Inflammatory macrophage treated with lipopolysaccharide for 4 hours (primary cell): ENCODE results near the gene ISG20.
"Not testable (repeated sequence)": the region's sequence is repeated elsewhere in the genome, so short reads cannot be mapped to it uniquely, and the experiment has no call there.

Experiments
- DNase-seq: peaks from one replicate; pipeline ENCODE4 v3.0.0-alpha.2; 2020

The ISG20 gene

GRCh38 chr15:88637436-88637835 is 1.4 kb upstream of the ISG20 start:
- no peak for DNase-seq

GRCh38 chr15:88637841-88638625 is 783 bp upstream of the ISG20 start:
- no peak for DNase-seq

DNA sequence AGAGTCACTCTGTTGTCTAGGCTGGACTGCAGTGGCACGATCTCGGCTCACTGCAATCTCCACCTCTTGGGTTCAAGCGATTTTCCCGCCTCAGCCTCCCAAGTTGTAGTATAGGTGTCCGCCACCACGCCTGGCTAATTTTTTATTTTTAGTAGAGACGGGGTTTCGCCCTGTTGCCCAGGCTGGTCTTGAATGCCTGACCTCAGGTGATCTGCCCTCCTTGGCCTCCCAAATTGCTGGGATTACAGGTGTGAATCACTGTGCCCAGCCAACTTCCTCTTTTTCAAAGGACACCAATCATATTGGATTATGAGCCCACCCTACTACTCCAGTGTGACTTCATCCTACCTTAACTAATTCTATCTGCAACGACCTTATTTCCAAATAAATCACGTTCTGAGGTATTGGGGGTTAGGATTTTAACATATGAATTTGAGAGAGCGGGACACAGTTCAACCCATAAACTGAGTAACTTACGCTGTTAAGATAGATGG is 3.2 kb downstream of the ISG20 start:
- DNase-seq, result no peak

GRCh38 chr15:88642514-88642913 is 3.7 kb downstream of the ISG20 start:
- not testable (repeated sequence) for DNase-seq

GRCh38 chr15:88644741-88645140 is 5.9 kb downstream of the ISG20 start:
- DNase-seq, result no peak

DNA sequence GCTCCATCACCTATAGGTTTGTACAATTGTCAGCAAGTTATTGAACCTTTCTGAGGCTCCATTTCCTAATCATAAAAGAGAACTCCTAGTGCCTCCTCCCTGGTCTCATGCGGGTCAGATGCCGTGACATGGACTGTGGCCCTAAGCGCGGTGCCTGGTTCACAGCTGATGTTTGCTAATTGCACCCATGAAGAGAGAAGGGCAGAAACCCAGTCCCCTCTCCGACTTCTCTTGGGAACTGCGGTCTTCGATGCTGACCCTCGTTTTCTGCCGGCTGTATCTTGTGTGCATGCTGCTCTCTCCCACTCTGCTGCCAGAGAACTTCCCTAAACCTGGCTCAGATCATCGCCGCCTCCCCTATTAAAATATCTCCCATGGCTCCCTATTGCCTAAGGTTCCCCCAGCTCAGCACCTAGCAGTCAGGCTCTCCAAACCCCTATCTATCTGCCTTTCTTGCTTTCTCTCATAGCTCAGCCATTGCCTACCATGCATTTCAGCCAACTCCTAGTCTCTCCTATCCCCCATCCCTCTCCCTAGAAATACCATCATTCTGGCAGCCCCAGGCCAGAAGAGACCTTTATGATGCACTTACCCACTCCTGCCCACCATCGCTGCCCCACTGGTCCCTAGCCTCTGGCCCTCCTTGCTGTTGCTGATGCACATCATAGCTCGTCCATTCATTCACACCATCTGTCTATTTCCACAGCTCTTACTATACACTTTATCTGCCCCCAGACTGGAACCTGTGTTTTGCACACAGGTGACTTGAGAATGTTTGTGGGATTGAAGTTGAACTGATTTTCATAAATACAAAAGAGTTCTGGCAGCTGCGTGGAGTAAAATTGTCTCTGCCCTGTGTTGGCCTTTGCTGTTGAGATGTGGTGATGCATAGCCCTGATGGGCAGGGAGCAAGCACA is 6.6 kb downstream of the ISG20 start:
- DNase-seq, result no peak

GRCh38 chr15:88646088-88646405 is 7.2 kb downstream of the ISG20 start:
- no peak for DNase-seq

DNA sequence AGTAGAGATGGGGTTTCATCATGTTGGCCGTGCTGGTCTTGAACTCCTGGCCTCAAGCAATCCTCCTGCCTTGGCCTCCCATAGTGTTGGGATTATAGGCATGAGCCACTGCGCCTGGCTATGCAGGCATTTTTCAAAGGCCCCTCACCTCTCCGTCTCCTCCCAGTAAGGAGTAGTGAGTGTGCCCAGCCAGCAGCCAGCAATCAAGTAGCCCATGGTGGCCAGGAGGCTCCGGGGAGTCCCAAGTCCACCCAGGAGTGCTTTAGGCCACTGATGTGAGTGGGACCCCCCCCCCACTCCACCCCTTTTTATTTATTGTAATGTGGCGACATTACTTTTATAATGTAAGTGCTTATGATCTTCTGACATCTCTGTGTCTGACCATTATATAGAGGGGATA is 8.1 kb downstream of the ISG20 start:
- DNase-seq, result no peak

- DNase-seq, result no peak
These were observed 8.7 kb downstream of the ISG20 start for GRCh38 chr15:88647351-88648105.

GRCh38 chr15:88648357-88649214 is 9.8 kb downstream of the ISG20 start:
- no peak for DNase-seq

- DNase-seq, result peak; percentile 64
These were observed 10.5 kb downstream of the ISG20 start for GRCh38 chr15:88649286-88649733.

DNA sequence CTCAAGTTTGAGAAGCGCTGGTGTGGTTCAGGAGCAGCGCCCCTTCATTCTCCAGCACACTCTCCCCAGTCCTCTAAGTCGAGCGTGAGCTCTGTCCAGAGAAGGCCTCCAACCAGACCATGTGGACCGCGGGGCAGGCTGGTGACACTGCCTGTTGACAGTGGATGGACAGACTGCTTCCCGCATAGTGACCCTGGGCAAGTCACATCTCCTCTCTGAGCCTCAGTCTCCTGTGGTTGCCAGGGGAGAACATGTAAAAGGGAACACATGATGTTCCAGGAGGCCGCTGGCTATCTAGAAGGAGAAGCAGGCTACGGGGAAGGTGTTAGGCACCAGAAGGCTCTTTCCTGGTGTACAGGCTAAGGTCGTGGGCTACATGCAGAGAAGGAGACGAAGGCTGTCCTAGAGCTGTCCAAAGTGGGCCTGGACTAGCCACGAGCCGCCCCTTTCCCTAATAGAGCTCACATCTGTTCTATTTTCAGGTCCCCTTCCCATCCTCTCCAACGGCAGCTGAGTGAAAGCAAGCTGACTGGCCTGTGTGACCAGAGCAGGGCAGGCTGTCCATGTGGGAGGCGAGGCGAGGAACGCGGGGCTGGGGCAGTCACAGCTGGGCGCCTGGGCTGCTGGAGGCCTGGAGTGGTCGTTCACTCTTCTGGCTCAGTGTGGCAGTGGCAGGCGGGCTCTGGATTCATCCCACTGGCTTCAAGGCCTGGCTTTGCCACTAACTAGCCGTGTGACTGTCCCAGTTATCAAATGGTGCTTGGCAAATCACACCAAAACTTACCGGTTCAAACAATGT is 11.1 kb downstream of the ISG20 start:
- no peak for DNase-seq

GRCh38 chr15:88650556-88650955 is 11.7 kb downstream of the ISG20 start:
- no peak for DNase-seq

- no peak for DNase-seq
These were observed 12.4 kb downstream of the ISG20 start for GRCh38 chr15:88651136-88651732.

GRCh38 chr15:88651971-88652370 is 13.2 kb downstream of the ISG20 start:
- no peak for DNase-seq

DNA sequence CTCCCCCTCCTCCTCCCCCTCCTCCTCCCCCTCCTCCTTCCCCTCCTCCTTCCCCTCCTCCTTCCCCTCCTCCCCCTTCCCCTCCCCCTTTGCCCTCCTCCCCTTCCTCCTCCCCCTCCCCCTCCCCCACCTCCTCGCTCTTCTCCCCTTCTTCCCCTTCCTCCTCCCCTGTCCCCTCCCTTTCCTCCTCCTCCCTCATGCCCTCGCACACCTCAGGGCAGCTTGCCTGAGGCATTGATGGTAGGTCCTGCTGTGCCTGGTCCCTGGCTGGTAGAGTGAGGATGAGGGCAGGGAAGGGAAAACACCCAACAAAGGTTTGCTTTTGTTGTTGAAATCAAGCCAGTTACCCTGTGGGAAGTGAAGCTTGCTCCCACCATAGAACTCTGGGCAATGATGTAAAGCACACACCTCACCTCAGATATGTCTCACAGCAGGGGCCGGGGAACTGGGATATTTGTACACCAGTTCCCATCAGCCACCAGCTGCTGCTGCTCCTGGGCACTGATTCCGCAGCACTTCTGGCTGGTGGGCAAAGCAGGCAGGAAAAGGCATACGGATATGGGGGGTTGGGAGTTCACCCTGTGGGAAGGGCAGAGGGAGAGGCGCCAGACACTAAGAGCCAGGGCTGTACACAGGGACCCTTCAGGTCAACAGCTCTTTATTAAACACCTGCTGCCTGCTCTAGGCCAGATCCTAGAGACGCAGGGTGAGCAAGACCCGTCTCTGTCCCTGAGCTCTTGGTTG is 13.8 kb downstream of the ISG20 start:
- no peak for DNase-seq

- DNase-seq, result no peak
These were observed 14.6 kb downstream of the ISG20 start for GRCh38 chr15:88653200-88654064.

- DNase-seq, result no peak
These were observed 15.8 kb downstream of the ISG20 start for GRCh38 chr15:88654430-88655102.
